Measurements from ENCODE around the gene MMP24.
"Not testable (repeated sequence)": the region's sequence is repeated elsewhere in the genome, so short reads cannot be mapped to it uniquely, and the experiment has no call there.

MMP24 gene

DNA sequence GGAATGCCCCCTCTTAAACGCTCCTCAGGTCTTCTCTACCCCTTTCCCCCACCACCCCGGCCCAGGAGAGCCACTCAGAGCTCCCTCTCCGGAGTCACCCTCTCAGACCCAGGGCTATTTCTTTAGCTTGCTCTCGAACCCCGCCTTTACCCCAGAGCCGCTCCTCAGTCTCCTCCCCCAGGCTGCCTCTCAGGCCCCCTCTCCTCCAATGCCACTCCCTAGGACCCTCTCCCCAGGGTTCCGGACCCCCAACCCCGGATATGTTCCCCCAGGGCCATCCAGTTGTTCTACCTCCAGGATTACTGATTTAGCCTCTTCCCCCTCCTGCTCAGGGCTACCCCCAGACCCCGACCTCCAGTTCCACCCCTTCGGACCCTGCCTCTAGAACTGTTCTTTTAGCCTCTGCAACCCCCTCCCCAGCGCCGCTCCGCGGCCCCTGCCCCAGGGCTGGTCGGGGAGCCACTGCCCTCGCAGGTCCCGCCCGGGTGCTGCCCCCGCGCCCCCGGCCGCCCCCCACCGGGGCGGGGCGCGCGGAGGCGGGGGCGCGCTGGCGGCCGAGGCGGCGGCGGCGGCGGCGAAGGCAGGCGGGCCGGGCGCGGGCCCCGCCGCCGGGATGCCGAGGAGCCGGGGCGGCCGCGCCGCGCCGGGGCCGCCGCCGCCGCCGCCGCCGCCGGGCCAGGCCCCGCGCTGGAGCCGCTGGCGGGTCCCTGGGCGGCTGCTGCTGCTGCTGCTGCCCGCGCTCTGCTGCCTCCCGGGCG, at the start of gene MMP24:
TSS of gene MMP24 (plus strand) at position 565 of the 758 bp plus-strand sequence. CDS start at position 614, 49 bp downstream.
- peak within 1 kb of the TSS; percentile 31 for H3K4me3 ChIP-seq (ENCODE audit: low read length)
- DNase-seq (ENCODE audit: low read depth) = no peak
- TF ChIP-seq, protein P1, sequence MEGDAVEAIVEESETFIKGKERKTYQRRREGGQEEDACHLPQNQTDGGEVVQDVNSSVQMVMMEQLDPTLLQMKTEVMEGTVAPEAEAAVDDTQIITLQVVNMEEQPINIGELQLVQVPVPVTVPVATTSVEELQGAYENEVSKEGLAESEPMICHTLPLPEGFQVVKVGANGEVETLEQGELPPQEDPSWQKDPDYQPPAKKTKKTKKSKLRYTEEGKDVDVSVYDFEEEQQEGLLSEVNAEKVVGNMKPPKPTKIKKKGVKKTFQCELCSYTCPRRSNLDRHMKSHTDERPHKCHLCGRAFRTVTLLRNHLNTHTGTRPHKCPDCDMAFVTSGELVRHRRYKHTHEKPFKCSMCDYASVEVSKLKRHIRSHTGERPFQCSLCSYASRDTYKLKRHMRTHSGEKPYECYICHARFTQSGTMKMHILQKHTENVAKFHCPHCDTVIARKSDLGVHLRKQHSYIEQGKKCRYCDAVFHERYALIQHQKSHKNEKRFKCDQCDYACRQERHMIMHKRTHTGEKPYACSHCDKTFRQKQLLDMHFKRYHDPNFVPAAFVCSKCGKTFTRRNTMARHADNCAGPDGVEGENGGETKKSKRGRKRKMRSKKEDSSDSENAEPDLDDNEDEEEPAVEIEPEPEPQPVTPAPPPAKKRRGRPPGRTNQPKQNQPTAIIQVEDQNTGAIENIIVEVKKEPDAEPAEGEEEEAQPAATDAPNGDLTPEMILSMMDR (conservative IDR thresholded peaks at IDR 0.05; ENCODE audit: low read depth, low read length) = no peak

GRCh38 chr20:35179292-35180212, 46.9 kb upstream of the MMP24 start:
- H3K4me3 ChIP-seq (ENCODE audit: low read length) = no peak overlapping the region
- DNase-seq (ENCODE audit: low read depth) = no peak
- TF ChIP-seq, protein P1 (conservative IDR thresholded peaks at IDR 0.05; ENCODE audit: low read depth, low read length) = no peak

DNA sequence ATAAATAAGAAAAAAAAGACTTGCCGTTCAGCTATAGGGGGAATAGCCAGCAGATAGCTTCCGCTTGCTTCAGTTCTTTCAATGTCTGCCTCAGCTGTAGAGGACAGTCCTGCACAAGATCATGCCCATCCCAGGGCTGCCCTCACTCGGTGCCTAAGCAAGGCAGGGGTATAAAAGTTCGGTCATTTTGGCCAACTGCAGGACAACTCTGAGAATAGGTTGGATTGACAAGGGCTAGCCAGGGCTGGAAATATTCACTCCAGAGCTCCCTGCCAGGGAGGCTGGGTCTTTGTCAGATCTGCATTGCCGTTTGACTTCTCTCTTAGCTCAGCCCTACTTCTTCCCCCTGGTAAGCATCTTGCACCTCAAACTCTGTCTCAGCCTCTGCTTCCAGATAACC, 46.2 kb upstream of the MMP24 start:
- TF ChIP-seq, protein P1 (conservative IDR thresholded peaks at IDR 0.05; ENCODE audit: low read depth, low read length) = no peak
- DNase-seq (ENCODE audit: low read depth) = no peak
- no peak overlapping the region for H3K4me3 ChIP-seq (ENCODE audit: low read length)

DNA sequence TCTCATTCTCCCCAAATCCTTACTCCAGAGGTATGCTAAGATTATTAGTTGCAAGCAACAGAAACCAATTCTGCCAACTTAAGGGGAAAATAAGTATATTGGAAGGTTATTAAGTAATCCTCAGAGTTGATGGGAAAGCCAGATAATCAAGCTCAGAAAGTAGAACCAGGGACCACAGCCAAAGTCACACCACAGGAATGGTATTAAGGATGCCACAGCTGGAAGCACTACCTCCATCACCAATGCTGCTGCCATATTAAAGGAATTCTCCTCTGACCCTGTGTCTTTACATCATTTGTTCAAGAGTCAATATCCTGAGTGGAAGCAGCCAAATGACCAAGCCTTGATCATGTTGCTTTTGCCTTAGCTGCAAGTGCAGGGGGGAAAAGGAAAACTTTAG, 44.8 kb upstream of the MMP24 start:
- peak; percentile 38 for DNase-seq (ENCODE audit: low read depth)
- TF ChIP-seq, protein P1 (conservative IDR thresholded peaks at IDR 0.05; ENCODE audit: low read depth, low read length) = no peak
- H3K4me3 ChIP-seq (ENCODE audit: low read length) = no peak overlapping the region

GRCh38 chr20:35186691-35187289, 39.7 kb upstream of the MMP24 start:
- not testable (repeated sequence) for DNase-seq (ENCODE audit: low read depth); H3K4me3 ChIP-seq (ENCODE audit: low read length)

- no peak for DNase-seq (ENCODE audit: low read depth)
- no peak overlapping the region for H3K4me3 ChIP-seq (ENCODE audit: low read length)
- TF ChIP-seq, protein P1 (conservative IDR thresholded peaks at IDR 0.05; ENCODE audit: low read depth, low read length) = no peak
Measured at GRCh38 chr20:35187584-35188190, 38.8 kb upstream of the MMP24 start.

DNA sequence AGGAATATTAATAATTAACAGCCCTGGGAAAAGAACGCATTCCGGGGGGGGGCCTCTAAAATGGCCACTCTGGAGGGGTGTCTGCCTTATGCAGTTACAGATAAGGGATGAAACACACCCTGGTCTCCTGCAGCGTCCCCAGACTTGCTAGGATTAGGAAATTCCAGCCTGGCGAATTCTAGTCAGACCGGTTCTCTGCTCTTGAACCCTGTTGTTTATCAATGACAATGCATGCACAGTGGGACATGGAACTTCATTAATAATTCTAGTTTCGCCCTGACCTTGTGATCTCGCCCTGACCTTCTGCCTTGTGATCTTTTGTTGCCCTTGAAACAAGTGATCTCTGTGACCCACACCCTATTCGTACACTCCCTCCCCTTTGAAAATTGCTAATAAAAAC, 37.3 kb upstream of the MMP24 start:
- not testable (repeated sequence) for DNase-seq (ENCODE audit: low read depth)

More for the DNA sequence above, 37.3 kb upstream of the MMP24 start:
- not testable (repeated sequence) for H3K4me3 ChIP-seq (ENCODE audit: low read length)

Measured in retinal pigment epithelial cell (primary cell).